ENCODE data around the gene BMAL1.
A peak's percentile ranks its signal among the peaks of the same experiment; 100 is the strongest.

Gene BMAL1

GRCh38 chr11:13358596-13359270 lies 81.1 kb downstream of the BMAL1 start:
- no peaks in the 10 kb centered on the region for H3K27me3 Mint-ChIP-seq
- H3K9me3 Mint-ChIP-seq: no peaks in the 10 kb centered on the region

GRCh38 chr11:13362596-13363109 lies 85.1 kb downstream of the BMAL1 start:
- Mint-ChIP-seq H3K4me3 (no peak overlapping the region), H3K36me3 (peaks cover 41% of the 10 kb centered on the region), H3K27me3 (no peaks in the 10 kb centered on the region), H3K4me1 (no peaks in the 10 kb centered on the region), H3K27ac (no peak overlapping the region), H3K9me3 (no peaks in the 10 kb centered on the region)
- DNase-seq: no peak
- CTCF ChIA-PET: no interaction called here

More at GRCh38 chr11:13358596-13359270, 81.1 kb downstream of the BMAL1 start:
- CTCF ChIA-PET: interaction anchor here (1.1 kb wide), 1 partner anchor 148 kb away, joined by 3 read pairs; no protein-coding TSS in a partner anchor
- peaks cover 40% of the 10 kb centered on the region for H3K36me3 Mint-ChIP-seq
- no peak overlapping the region for H3K4me3 Mint-ChIP-seq
- DNase-seq: no peak
- no peak overlapping the region for H3K27ac Mint-ChIP-seq
- peaks cover 4% of the 10 kb centered on the region for H3K4me1 Mint-ChIP-seq

- Mint-ChIP-seq H3K36me3 (peaks cover 43% of the 10 kb centered on the region), H3K4me1 (no peaks in the 10 kb centered on the region), H3K27me3 (no peaks in the 10 kb centered on the region), H3K27ac (no peak overlapping the region), H3K9me3 (no peaks in the 10 kb centered on the region), H3K4me3 (no peak overlapping the region)
- CTCF ChIA-PET: no interaction called here
- no peak for DNase-seq
These were observed 86.8 kb downstream of the BMAL1 start for GRCh38 chr11:13364388-13364787.

GRCh38 chr11:13366266-13367026 lies 88.9 kb downstream of the BMAL1 start:
- H3K36me3 Mint-ChIP-seq: peaks cover 32% of the 10 kb centered on the region
- CTCF ChIA-PET: interaction anchor here (1.5 kb wide), 1 partner anchor 23 kb away, joined by 5 read pairs; no protein-coding TSS in a partner anchor
- no peaks in the 10 kb centered on the region for H3K4me1 Mint-ChIP-seq
- DNase-seq: no peak
- H3K9me3 Mint-ChIP-seq: no peaks in the 10 kb centered on the region
- no peak overlapping the region for H3K27ac Mint-ChIP-seq
- no peaks in the 10 kb centered on the region for H3K27me3 Mint-ChIP-seq
- H3K4me3 Mint-ChIP-seq: no peak overlapping the region

GRCh38 chr11:13367115-13367514 lies 89.5 kb downstream of the BMAL1 start:
- H3K4me1 Mint-ChIP-seq: no peaks in the 10 kb centered on the region
- H3K4me3 Mint-ChIP-seq: no peak overlapping the region
- peaks cover 31% of the 10 kb centered on the region for H3K36me3 Mint-ChIP-seq
- DNase-seq: no peak
- CTCF ChIA-PET: interaction anchor here (1.5 kb wide), 1 partner anchor 24 kb away, joined by 5 read pairs; no protein-coding TSS in a partner anchor
- H3K27ac Mint-ChIP-seq: no peak overlapping the region
- H3K9me3 Mint-ChIP-seq: no peaks in the 10 kb centered on the region
- no peaks in the 10 kb centered on the region for H3K27me3 Mint-ChIP-seq

GRCh38 chr11:13368041-13368446 lies 90.5 kb downstream of the BMAL1 start:
- CTCF ChIA-PET: no interaction called here
- H3K27me3 Mint-ChIP-seq: no peaks in the 10 kb centered on the region
- no peaks in the 10 kb centered on the region for H3K9me3 Mint-ChIP-seq
- DNase-seq: no peak
- H3K4me1 Mint-ChIP-seq: no peaks in the 10 kb centered on the region
- H3K4me3 Mint-ChIP-seq: no peak overlapping the region
- H3K27ac Mint-ChIP-seq: no peak overlapping the region
- peaks cover 31% of the 10 kb centered on the region for H3K36me3 Mint-ChIP-seq

GRCh38 chr11:13373216-13373615 lies 95.6 kb downstream of the BMAL1 start:
- DNase-seq: no peak
- CTCF ChIA-PET: interaction anchor here (2.9 kb wide), 1 partner anchor 12 kb away, joined by 9 read pairs; no protein-coding TSS in a partner anchor
- Mint-ChIP-seq H3K27me3 (no peaks in the 10 kb centered on the region), H3K4me1 (no peaks in the 10 kb centered on the region), H3K9me3 (no peaks in the 10 kb centered on the region), H3K4me3 (no peak overlapping the region), H3K27ac (no peak overlapping the region), H3K36me3 (peaks cover 30% of the 10 kb centered on the region)

- DNase-seq: no peak
- Mint-ChIP-seq H3K4me3 (no peak overlapping the region), H3K27me3 (no peaks in the 10 kb centered on the region), H3K27ac (no peak overlapping the region), H3K36me3 (peaks cover 32% of the 10 kb centered on the region), H3K4me1 (no peaks in the 10 kb centered on the region), H3K9me3 (no peaks in the 10 kb centered on the region)
- CTCF ChIA-PET: interaction anchor here (0.6 to 1.4 kb wide), 2 partner anchors 41 to 50 kb away, joined by 3 to 8 read pairs; no protein-coding TSS in a partner anchor
These were observed 98.2 kb downstream of the BMAL1 start for GRCh38 chr11:13375798-13376197.

GRCh38 chr11:13376402-13376801 lies 98.8 kb downstream of the BMAL1 start:
- Mint-ChIP-seq H3K36me3 (peaks cover 38% of the 10 kb centered on the region), H3K27me3 (no peaks in the 10 kb centered on the region), H3K4me1 (no peaks in the 10 kb centered on the region), H3K4me3 (no peak overlapping the region), H3K9me3 (no peaks in the 10 kb centered on the region), H3K27ac (no peak overlapping the region)
- CTCF ChIA-PET: interaction anchor here (1.4 kb wide), 1 partner anchor 42 kb away, joined by 8 read pairs; no protein-coding TSS in a partner anchor
- DNase-seq: no peak

- Mint-ChIP-seq H3K4me3 (no peak overlapping the region), H3K27ac (no peak overlapping the region), H3K36me3 (peaks cover 42% of the 10 kb centered on the region), H3K27me3 (no peaks in the 10 kb centered on the region), H3K4me1 (no peaks in the 10 kb centered on the region), H3K9me3 (no peaks in the 10 kb centered on the region)
- CTCF ChIA-PET: no interaction called here
- DNase-seq: no peak
These were observed 99.2 kb downstream of the BMAL1 start for GRCh38 chr11:13376838-13377237.

GRCh38 chr11:13378316-13378715 lies 100.7 kb downstream of the BMAL1 start:
- Mint-ChIP-seq H3K9me3 (no peaks in the 10 kb centered on the region), H3K27ac (no peak overlapping the region), H3K4me3 (no peak overlapping the region), H3K4me1 (no peaks in the 10 kb centered on the region), H3K36me3 (peaks cover 52% of the 10 kb centered on the region), H3K27me3 (no peaks in the 10 kb centered on the region)
- CTCF ChIA-PET: no interaction called here
- no peak for DNase-seq

GRCh38 chr11:13380731-13381130 lies 103.1 kb downstream of the BMAL1 start:
- Mint-ChIP-seq H3K4me1 (no peaks in the 10 kb centered on the region), H3K36me3 (peaks cover 40% of the 10 kb centered on the region), H3K27me3 (no peaks in the 10 kb centered on the region), H3K9me3 (no peaks in the 10 kb centered on the region), H3K27ac (no peak overlapping the region), H3K4me3 (no peak overlapping the region)
- CTCF ChIA-PET: interaction anchor here (2.2 kb wide), 1 partner anchor 45 kb away, joined by 6 read pairs; no protein-coding TSS in a partner anchor
- DNase-seq: no peak

GRCh38 chr11:13382751-13383150 lies 105.2 kb downstream of the BMAL1 start:
- H3K4me3 Mint-ChIP-seq: no peak overlapping the region
- no peaks in the 10 kb centered on the region for H3K4me1 Mint-ChIP-seq
- H3K27me3 Mint-ChIP-seq: no peaks in the 10 kb centered on the region
- H3K27ac Mint-ChIP-seq: no peak overlapping the region
- CTCF ChIA-PET: interaction anchor here (0.8 to 3.8 kb wide), 5 partner anchors 11 to 199 kb away, joined by 3 to 11 read pairs (median 3); no protein-coding TSS in a partner anchor
- peaks cover 40% of the 10 kb centered on the region for H3K36me3 Mint-ChIP-seq
- H3K9me3 Mint-ChIP-seq: no peaks in the 10 kb centered on the region
- DNase-seq: no peak

- peaks cover 51% of the 10 kb centered on the region for H3K36me3 Mint-ChIP-seq
- H3K4me1 Mint-ChIP-seq: no peaks in the 10 kb centered on the region
- H3K4me3 Mint-ChIP-seq: no peak overlapping the region
- CTCF ChIA-PET: interaction anchor here (0.7 to 3.8 kb wide), 19 partner anchors 12 to 1054 kb away, joined by 3 to 11 read pairs (median 4); no protein-coding TSS in a partner anchor
- no peak overlapping the region for H3K27ac Mint-ChIP-seq
- no peaks in the 10 kb centered on the region for H3K9me3 Mint-ChIP-seq
- DNase-seq: peak; percentile 46
- no peaks in the 10 kb centered on the region for H3K27me3 Mint-ChIP-seq
These were observed 107.5 kb downstream of the BMAL1 start for GRCh38 chr11:13384908-13385640.

Data from activated naive CD4-positive, alpha-beta T cell treated with anti-CD3 and anti-CD28 coated beads, Interleukin-2, amount 10 ng/mL, durations not matched to agents 7 days and 5 days (primary cell).